Fibroblast of upper back skin (primary cell): Measurements from ENCODE around the gene C16orf74.
A peak's percentile ranks its signal among the peaks of the same experiment; 100 is the strongest.

Experiments used
- DNase-seq: peaks from one replicate; pipeline ENCODE4 v3.0.0-alpha.2; 2013

The C16orf74 gene

DNA sequence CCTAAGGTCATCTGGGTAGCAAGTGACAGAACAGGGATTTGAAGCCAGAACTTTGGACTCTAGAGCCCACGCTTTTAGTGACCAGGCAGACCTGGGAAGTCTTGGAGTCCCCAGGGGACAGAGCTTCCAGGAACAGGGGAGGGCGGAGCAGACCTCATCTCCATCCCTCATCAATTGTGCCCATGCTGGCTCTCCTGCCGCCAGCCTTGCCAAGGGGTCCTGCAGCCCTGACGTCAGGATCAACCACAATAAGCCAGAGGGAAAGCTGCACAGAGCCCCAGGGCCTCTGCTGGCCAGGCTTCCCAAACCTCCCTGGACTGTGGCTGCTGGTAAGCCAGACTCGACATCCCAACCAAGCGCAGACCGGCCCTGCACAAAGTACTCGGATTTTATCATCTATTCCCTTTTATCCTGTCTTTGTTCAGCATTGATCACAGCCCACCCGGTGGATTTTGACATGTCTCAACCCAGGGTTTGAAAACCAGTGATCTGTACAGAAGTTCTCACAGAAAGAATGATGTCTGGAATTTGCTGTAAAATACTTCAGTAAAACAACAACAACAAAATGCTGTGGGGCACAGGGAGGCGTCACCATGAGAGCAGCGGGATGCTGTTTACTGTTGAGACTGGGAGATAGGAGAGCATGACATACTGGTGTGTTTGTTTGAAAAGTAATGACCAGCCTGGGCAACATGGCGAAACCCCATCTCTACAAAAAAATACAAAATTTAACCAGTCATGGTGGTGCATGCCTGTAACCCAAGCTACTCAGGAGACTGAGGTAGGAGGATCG, 11.8 kb downstream of the C16orf74 start:
- DNase-seq: no peak

GRCh38 chr16:85736921-85737320, 14.0 kb downstream of the C16orf74 start:
- no peak for DNase-seq

DNA sequence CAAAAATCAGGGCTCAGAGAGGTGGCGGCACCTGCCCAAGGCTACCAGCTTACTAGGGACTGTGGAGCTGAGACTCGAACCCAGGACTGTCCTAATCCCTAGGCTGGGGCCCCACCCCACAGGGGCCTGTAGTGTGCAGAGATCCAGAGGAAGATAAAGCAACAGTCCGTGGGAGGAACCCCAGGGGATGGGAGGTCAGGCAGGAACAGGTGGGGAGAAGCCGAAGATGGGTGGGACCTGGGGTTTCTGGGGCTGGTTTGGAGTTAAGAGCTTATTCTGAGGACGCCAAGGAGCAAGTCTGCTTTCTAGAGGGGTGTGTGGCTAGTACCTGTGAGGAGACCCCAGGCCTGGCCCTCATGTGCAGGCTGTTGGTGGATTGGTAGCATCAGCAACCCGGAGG, 14.9 kb downstream of the C16orf74 start:
- no peak for DNase-seq

DNA sequence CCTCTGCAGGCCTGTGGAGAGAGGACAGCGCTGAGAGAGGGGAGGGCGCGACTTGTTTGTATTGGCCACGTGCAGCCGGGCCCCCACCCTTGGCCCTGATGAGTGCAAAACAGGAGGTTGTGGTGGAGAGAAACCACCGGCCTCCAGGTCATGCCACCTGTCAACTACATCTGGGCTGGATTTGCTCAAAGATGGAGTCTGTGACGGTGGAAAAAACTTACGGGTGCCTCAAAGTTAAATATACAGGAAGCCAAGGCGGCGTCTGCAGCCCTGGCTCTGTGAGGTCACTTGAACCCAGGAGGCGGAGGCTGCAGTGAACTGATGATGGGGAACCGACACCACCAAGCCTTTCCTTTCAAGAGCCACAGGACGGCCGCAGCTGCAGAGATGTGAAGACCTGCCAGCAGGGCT, 15.7 kb downstream of the C16orf74 start:
- DNase-seq: no peak

DNA sequence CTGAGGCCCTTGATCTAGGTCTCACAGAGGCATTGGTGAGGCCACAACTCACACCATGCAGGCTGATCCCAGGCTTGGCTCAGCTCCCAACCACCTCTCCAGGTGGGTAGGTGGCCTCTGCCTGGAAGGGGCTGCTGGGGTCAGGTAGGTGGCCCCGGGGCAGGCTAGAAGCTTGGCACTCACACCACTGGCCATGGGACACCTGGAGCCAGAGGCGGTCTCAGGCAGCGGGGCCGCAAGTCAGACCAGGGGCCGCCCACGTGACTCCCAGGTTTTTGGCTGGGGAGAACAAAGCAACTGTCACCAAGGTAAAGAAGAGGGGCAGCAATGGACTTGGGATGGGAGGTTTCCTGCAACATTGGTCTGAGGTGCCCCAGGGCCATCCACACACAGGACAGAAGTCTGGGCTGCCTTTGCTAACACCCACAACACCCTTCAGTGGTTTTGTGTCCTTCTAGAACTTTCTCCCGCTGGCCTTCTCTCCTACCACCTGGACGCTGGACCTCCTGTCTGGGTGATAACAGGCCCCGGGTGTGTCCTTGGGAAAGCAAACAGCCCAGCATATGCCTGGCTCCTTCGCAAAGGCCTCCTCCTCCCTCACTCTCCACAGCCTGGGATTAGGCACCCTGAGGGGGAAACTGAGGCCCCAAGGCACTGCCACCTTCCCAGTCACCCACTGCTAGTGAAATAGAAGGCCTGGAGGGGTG, 16.4 kb downstream of the C16orf74 start:
- DNase-seq: no peak

DNA sequence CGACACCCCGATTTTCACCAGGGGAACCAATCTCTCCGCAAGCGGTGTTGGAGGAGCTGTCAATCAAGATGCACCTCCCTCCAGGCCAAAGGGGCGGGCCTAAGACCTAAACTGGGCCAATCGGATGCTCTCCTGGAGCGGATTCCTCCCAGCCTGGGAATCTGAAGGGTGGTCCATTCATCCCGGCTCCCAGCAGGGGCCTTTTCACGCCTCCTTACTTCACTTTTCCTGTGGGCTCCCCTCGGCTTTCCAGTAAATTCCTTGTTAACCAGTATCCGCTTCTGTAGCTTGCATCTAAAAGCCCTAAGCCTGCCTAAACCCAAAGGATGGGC, 17.1 kb downstream of the C16orf74 start:
- peak; percentile 61 for DNase-seq

- DNase-seq: no peak
Observed at GRCh38 chr16:85733155-85733838, 17.6 kb downstream of the C16orf74 start.

DNA sequence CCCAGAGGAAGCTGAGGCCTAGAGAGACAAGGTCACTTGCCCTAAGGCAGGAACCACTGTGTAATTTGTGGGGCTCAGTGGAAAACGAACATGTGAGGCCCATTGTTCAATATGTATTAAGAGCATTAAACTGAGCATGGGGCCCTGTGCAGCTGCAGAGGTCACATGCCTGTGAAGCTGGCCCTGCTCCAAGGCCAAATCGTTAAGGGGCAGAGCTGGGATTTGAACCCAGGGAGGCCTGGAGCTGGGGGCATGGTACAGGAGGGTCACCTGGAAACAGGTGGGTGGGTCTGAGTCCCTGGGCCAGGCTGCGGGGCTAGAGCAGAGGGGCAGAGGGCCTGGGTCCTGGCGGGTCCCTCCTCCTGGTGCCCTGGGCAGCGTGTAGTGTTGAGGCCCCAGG, 19.7 kb downstream of the C16orf74 start:
- no peak for DNase-seq

DNA sequence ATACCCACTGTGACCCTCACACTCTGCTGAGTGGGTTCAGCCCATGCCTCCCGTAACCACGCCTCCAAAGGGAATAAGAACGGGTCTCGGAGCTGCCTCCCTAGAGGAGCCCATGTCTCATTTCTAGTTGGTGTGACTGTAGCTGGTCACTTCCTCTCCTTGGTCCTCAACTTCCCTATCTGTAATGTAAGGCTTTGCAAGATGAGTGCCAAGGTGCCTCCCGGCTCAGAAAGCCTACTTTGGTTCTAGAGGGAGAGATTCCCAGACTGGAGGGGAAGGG, 20.8 kb downstream of the C16orf74 start:
- DNase-seq: no peak

- DNase-seq: peak; percentile 58
Observed at GRCh38 chr16:85729452-85730185, 21.3 kb downstream of the C16orf74 start.

DNA sequence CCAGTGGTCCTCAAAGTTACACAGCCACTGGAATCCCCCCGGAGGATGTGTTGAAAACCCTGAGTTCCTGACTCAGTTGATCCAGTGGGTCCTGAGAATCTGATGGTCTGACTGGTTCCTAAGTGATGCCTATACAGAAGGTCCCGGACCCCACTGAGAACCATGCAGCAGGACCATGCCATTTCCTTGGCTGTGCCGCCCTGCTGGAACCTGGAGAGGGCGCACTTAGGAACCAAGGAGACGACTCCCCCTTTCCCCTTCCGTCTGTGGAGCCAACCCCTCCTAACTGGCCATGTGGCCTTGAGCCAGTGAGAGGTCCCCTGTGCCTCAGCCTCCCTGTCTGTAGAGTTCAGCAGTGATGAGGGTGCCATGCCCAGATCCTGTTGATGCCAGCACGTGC, 22.0 kb downstream of the C16orf74 start:
- DNase-seq: no peak

- no peak for DNase-seq
Observed at GRCh38 chr16:85724936-85725335, 26.0 kb downstream of the C16orf74 start.

DNA sequence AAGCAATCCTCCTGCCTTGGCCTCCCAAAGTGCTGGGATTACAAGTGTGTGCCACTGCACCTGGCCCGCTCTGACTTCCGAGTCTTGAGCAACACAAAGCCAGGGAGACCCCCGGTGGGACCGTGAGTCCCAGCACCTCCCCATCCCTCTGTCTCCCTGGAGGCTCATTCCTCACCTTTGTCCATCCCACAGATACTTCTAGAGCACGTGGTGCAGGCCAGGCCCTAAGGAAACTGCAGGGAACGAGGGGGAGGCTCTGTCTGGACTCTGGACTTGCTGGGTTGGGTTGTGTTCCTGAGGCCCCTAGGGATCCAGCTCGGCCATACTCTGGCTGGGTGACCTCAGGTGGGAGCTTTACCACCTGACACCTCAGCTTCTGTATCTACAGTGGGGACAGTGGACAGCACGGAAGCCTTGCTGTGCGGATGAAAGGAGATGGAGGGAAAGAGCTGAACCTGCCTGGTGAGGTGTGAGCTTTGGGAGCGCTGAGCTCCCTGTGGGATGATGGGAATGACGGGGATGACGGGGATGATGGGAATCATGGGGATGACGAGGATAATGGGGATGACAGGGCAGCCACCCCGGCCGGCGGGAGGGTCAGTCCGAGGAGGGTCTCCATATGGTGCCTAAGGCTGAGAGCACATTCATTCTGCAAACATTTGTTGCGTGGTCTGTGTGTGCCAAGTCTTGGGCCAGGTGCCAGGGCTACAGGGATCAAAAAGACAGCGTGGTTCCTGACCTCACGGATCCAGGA, 26.6 kb downstream of the C16orf74 start:
- no peak for DNase-seq

DNA sequence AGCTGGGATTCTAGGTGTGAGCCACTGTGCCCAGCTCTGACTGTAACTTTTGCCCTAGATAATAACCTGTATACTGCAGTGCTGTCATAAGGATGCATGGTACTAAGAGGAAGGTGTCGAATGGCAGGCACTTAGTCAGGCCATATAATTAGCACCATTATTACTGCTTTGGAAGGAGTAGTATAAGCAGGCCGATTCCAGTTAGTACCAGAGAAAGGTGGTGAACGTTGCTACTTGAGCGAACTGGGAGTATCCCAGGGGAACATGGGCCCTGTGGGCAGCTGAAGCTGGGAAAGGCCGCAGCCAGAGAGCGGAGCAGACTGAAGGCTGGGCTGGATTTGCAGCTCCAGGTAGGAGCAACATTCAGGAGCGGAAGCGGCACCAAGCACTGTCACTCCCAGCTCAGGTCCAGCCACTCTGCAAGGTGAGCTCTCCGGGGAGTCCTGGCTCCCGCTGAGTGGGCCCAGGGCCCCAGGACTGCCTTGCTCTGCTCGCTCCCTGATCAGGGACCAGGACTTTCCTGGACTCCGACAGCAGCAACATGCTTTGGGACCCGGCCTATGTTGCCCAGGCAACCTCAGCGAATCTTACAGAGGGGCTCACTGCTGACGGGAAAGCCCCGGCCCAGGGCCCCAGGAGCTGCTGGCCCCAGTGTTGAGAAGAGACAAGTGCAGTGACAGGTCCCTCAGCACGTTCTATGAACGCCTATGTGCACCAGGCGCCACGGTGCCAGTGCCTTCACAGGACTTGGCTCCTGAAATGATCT, 28.6 kb downstream of the C16orf74 start:
- DNase-seq: no peak

DNA sequence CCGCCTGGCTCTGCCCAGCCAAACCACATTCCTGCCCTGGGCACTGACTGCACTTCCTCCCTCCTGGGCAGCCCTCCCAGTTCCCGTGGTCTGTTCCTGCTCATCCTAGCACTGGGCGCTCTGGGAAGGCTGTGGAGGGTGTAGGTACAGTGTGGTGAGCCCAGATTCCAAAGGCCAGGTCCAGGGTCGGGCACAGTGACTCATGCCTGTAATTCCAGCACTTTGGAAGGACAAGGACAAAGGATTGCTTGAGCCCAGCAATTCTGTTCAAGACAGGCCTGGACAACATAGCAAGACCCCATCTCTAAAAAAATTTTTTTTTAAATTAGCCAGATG, 30.6 kb downstream of the C16orf74 start:
- DNase-seq: no peak

- no peak for DNase-seq
Observed at GRCh38 chr16:85719605-85720301, 31.1 kb downstream of the C16orf74 start.

DNA sequence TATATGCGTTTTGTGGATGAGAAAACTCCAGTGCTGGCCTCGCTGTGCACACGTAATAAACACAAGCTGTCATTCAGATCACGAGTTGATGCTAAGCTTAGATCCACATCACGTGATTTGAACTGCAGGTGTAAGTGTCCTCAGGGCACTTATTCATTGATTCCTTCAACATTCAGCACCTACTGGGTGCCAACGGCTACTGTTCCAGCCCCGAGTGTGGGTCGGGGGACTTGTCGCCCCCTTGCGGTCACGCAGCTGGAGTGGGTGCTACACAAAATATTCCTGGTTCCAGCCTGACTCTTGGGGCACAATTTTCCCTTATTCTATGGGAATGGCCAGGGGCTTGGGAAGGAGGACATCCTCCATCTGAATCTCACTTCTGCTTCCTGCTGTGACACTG, 32.2 kb downstream of the C16orf74 start:
- no peak for DNase-seq

GRCh38 chr16:85718153-85718477, 32.8 kb downstream of the C16orf74 start:
- no peak for DNase-seq

DNA sequence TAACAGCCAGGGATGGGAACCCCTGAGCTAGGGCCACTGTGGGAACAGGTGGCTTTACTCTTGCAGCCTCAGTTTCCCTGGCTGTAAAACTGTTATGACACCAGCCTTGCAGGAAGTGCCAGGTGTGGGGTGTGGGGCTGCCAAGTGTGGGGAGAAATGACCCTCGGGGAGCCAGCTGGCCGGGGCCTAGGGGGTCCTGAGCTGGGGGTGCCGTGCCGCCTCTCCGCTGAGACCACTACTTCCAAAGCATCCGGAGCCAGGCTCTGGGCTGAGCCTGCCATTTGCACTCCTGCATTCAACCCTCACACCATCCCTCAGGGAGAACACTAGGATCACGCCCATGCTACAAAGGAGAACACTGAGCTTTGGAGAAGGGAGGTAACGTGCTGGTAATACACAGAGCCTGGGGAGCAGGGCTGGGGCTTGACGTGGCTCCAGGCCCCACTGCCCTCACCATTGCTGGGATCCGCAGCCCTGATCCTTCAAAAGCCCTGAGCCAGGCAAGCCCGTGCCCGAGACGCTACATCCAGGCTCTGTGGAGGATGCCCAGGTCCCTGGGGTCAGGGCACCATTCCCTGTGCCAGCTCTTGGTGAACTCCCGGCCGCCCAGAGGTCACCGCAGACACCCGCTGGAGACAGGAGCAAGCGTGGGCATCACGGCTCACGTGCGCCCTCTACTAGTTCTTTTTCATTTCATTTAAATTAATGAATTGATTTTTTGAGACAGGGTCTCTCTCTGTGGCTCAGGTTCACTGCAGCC, 33.3 kb downstream of the C16orf74 start:
- peak; percentile 52 for DNase-seq

DNA sequence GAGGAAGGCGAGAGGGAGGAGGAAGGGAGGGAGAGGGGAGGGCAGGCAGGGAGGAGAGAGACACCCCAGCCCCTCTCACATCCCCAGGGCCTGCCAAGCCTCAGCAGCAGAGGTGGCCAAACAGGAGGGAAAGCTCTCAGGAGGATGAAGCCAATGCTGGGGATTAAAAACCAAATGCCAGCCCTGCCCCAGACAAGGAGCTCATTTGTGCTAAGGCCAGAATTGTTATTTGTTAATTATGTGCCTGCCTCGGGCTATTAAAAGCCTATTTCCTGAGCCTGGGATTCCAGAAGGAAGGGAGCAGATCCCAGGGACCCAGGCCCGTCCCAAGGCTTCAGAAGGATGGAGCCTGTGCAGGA, 34.2 kb downstream of the C16orf74 start:
- DNase-seq: no peak
